AG08396 (cell line): ENCODE measurements around the gene BCDIN3D.
"Not testable (repeated sequence)": the region's sequence is repeated elsewhere in the genome, so short reads cannot be mapped to it uniquely, and the experiment has no call there.

Source experiments
- DNase-seq: peaks from one replicate; pipeline ENCODE4 v3.0.0; 2012; ENCODE audit warnings: low spot score, mixed read lengths

Gene BCDIN3D

GRCh38 chr12:49876070-49876469 is 33.2 kb upstream of the BCDIN3D start:
- DNase-seq, result no peak

GRCh38 chr12:49875115-49875720 is 32.3 kb upstream of the BCDIN3D start:
- no peak for DNase-seq

DNA sequence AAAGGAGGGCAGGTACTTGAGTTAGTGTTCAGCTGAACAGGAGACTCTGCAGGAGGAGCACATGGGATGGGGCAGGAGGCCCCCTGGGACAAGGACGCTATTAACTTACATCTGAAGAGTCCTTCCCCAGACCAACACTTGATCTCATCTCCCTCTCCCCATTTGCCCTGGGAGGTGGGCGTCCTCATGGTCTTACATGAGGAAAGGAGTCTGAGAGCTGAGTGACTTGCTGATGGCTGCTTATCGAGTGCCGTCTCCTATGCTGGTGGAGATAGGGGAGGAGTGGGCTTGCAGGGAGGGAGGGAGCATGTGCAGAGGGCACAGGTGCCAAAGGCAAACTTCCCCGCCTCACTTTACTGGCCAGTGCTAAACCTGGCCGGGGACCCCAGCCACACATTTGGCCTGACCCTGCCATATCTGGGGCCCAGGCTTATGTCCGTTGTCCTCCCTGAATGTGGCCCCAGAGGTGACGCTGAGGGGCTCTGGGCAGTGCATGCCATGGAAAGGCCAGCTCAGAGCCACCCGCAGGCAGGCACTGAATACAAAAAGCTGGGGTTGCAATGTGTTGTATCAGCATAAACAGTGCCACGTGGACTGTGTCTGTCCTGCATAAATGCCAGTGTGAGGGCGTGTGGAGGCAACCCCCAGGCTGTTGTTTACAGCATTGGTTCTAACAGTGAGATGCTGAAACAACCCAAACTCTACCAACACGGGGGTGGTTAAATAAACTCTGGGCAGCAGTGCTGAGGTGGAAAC is 31.4 kb upstream of the BCDIN3D start:
- no peak for DNase-seq

DNA sequence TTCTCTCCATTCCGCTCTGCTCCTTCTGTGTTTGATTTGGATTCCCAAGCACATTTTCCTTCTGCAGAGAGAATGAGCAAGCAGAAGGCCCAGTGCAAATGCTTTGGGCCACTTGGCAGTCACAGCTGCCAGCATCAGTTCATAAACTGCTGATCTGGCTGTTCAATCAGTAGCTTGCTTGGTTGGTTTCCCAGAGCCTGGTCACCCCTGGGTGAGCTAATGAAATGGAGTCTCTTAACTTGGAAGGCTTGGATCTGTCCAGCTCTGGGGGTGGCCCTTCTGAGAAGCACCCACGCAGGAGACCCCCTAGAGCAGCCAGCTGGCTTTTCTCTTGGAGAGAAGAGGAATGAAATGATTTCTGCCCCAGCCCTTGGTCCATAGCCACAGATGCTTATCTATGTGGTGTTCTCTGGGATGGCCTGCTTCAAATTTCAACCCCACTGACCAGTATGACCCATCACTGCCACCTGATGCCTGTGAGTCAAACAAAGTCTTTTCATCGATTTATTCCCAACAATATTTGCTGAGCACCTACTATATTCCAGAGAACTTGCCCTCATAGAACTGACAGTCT is 30.5 kb upstream of the BCDIN3D start:
- DNase-seq, result no peak

- DNase-seq, result no peak
Measured at GRCh38 chr12:49872781-49873181, 29.9 kb upstream of the BCDIN3D start.

DNA sequence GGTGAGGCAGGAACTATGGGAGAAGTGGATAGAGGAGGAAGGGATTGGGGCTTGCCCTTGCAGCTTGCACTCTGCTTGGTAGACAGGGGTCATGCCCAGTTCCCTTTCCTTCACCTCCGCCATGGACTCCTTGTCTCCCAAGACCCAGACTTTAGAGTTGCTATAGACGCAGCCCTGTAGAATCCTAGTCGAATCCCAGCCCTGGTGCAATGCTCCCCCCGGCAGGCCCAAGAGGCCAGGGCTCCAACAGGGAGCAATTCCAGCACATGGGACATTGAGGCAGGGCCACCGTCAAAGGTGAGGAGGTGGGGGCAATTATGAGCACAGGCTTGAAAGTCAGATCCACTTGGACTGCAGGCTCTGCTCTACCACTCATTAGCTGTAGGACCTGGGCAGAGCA is 29.5 kb upstream of the BCDIN3D start:
- no peak for DNase-seq

- not testable (repeated sequence) for DNase-seq
Measured at GRCh38 chr12:49871811-49872251, 28.9 kb upstream of the BCDIN3D start.

DNA sequence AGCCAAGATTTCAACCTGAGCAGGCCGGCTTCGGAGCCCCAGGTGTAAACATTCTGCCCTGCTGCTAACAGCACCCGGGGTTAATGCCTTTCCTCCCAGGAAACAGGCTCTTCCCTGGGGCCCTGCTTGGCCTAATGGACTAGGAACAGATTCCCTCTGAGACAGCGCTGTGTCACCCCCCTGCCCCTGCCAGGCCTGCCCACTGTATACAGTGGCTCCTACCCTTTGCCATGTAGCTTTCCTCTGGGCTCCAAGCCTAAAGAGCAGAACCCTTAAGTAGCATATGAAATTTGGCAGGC is 28.3 kb upstream of the BCDIN3D start:
- no peak for DNase-seq

- no peak for DNase-seq
Measured at GRCh38 chr12:49870501-49871262, 27.8 kb upstream of the BCDIN3D start.

GRCh38 chr12:49869816-49870500 is 27.1 kb upstream of the BCDIN3D start:
- no peak for DNase-seq

- DNase-seq, result peak; percentile 76
Measured at GRCh38 chr12:49868952-49869815, 26.3 kb upstream of the BCDIN3D start.

- DNase-seq, result no peak
Measured at GRCh38 chr12:49868449-49868848, 25.5 kb upstream of the BCDIN3D start.

DNA sequence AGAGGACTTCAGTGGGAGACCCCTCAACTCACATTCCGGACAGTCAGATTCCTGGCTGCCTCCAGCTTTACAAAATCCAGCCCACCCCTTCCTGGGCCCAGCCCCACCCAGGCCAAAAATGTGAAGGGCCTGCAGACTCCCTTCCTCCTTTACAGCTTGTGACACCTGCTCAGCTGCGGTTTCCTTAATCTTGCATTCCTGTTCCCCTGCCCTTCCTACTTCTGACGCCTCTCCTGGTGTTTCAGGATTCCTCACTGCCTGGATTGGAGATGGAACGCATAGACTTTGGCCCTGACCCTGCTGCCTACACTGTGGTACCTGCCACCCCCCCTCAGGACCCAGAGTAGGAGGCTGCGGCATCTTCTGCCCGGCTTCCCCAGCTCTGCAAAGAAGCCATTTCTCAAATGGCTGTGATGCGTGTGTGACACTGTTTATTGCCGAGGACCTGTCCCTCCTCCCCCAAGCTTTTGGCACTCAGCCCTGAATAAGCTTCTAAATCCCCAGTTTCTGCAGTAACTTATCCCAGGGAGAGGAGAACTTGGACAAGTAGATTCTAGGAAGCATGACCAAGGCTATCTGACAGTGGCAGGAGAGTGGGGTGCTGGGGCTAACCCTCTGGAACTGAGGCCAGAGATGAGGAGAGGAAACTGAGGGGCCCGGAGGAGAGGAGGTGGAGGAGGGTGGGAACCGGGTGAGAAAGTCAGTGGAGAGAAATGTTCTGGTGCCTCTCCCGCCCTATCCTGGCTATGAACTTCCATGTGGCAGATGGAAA is 24.9 kb upstream of the BCDIN3D start:
- no peak for DNase-seq

GRCh38 chr12:49866859-49867569 is 24.1 kb upstream of the BCDIN3D start:
- DNase-seq, result peak; percentile 89

DNA sequence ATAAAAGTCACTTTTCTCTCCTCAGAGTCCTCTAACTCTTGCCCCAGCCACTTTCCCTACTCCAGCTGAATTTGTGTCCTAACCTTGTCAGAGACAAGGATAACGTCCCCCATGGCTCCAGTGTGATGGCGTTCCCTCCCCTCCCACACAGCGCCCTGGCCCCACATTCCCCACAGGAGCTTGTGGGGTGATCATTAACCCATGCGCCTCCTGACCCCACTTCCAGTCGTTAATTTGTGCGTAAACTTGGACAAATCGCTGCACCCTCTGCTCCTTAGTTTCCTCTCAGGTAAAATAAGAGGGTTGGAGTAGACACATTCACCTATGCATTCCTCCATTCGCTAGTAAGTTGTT is 22.9 kb upstream of the BCDIN3D start:
- no peak for DNase-seq

GRCh38 chr12:49865109-49865781 is 22.3 kb upstream of the BCDIN3D start:
- no peak for DNase-seq

- DNase-seq, result no peak
Measured at GRCh38 chr12:49864798-49865090, 21.8 kb upstream of the BCDIN3D start.

DNA sequence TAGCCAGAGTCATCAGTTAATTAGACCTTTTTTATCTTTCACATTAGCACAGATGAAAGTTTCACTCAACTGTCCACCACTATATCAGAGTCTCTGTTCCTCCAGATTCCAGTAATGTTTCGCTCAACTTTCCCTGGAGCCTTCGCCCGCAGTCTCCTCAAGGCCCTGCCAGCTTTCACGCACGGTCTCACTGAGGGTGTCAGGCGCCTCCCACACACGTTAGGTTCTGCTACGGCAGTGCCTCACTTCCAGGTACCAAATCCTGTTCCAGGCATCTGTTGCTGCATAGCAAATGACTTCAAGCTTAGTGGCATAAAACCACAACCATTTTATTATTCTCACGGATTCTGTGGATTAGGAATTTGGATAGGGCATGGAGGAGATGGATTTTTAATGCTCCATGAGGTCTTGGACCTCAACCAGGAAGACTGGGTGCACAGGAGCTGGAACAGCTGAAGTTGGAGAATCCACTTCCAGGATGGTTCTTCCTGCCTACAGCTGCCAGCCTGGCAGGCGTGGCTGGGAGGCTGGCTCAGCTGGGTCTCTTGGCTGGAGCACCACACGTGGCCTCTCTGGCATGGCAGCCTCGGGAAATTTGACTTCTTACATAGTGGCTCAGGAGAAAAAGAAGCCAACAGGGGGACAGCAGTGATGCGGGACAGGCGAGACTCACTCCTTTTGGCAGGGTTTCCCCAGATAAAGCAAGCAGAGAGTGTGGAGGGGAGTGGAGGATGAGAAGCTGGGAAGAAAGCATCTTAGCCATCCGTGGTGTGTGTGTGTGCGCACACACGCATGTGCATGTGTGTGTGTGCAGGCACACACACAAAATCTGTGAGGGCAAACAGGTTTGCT is 21.3 kb upstream of the BCDIN3D start:
- no peak for DNase-seq

GRCh38 chr12:49860921-49861320 is 18.0 kb upstream of the BCDIN3D start:
- not testable (repeated sequence) for DNase-seq
